Measurements from ENCODE around the gene KRTAP5-7. TPM values are rescaled to one million over a fixed set of nuclear protein-coding genes. Genes with fewer than 3 reads are reported as not detected.

Gene KRTAP5-7
- total and polyA plus RNA-seq, 2 experiments from 2014 or later, result not detected

- Mint-ChIP-seq H3K36me3 (ENCODE audit: low read depth) (peaks cover 9% of the 10 kb centered on the region; the same call in 2 of the 3 replicates), H3K9me3 (peaks cover 38% of the 10 kb centered on the region), H3K4me1 (no peaks in the 10 kb centered on the region), H3K27me3 (ENCODE audit: insufficient read depth, low read depth, poor library complexity) (peaks cover 2% of the 10 kb centered on the region), H3K4me3 (no peak overlapping the region), H3K27ac (no peak overlapping the region)
- ATAC-seq (no peak), DNase-seq (ENCODE audit: low spot score) (no peak)
- Histone ChIP-seq H3K9me2 (ENCODE audit: insufficient read depth) (no peaks in the 10 kb centered on the region), H3K27me3 (ENCODE audit: insufficient read depth) (no peaks in the 10 kb centered on the region), H3K27ac (ENCODE audit: low read depth) (no peak overlapping the region), H3K4me2 (no peak overlapping the region), H3F3A (replicated peaks; ENCODE audit: low read depth) (no peaks in the 10 kb centered on the region), H4K20me1 (replicated peaks; ENCODE audit: insufficient read depth) (no peaks in the 10 kb centered on the region), H3K79me2 (replicated peaks; ENCODE audit: insufficient read depth) (no peaks in the 10 kb centered on the region), H3K4me3 (no peak overlapping the region), H3K4me1 (ENCODE audit: insufficient read depth) (no peaks in the 10 kb centered on the region), H3K36me3 (ENCODE audit: insufficient read depth) (peaks cover 3% of the 10 kb centered on the region; the same call in 1 of the 2 replicates), H2AFZ (no peak overlapping the region)
- TF ChIP-seq REST (IDR thresholded peaks at IDR 0.05; ENCODE audit: unreplicated experiment), result no peak
Measured at GRCh38 chr11:71557257-71557656, 30.2 kb downstream of the KRTAP5-7 start.

DNA sequence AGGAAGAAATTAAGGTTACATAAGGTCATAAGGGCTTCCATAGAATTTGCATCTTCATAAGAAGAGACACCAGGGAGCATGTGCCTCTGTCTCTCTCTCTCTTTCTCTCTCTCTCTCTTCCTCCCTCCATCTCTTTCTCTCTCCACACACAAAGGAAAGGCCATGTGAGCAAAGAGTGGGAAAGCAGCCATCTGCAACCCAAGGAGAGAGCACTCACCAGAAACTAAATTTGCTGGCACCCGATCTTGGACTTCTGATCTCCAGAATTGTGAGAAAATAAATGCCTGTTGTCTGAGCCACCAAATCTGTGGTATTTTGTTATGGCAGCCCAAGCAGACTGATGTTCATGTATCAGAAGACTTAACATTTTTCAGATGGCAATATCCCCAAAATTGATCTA is 31.9 kb downstream of the KRTAP5-7 start:
- no peaks in the 10 kb centered on the region for H3F3A ChIP-seq (replicated peaks; ENCODE audit: low read depth)
- no peaks in the 10 kb centered on the region for H3K4me1 ChIP-seq (ENCODE audit: insufficient read depth)
- ATAC-seq, result no peak
- peaks cover 3% of the 10 kb centered on the region; the same call in 1 of the 2 replicates for H3K36me3 ChIP-seq (ENCODE audit: insufficient read depth)
- no peak overlapping the region for H3K4me2 ChIP-seq
- H2AFZ ChIP-seq, result no peak overlapping the region
- no peaks in the 10 kb centered on the region for H3K79me2 ChIP-seq (replicated peaks; ENCODE audit: insufficient read depth)
- no peaks in the 10 kb centered on the region for H4K20me1 ChIP-seq (replicated peaks; ENCODE audit: insufficient read depth)
- no peak overlapping the region for H3K4me3 ChIP-seq
- no peak overlapping the region for H3K27ac Mint-ChIP-seq
- no peak overlapping the region for H3K4me3 Mint-ChIP-seq
- peaks cover 38% of the 10 kb centered on the region for H3K9me3 Mint-ChIP-seq
- H3K4me1 Mint-ChIP-seq, result peaks cover 5% of the 10 kb centered on the region
- H3K27ac ChIP-seq (ENCODE audit: low read depth), result no peak overlapping the region
- H3K27me3 ChIP-seq (ENCODE audit: insufficient read depth), result no peaks in the 10 kb centered on the region
- no peak for DNase-seq (ENCODE audit: low spot score)
- H3K27me3 Mint-ChIP-seq (ENCODE audit: insufficient read depth, low read depth, poor library complexity), result peaks cover 6% of the 10 kb centered on the region
- no peaks in the 10 kb centered on the region for H3K9me2 ChIP-seq (ENCODE audit: insufficient read depth)
- H3K36me3 Mint-ChIP-seq (ENCODE audit: low read depth), result peaks cover 9% of the 10 kb centered on the region; the same call in 2 of the 3 replicates
- TF ChIP-seq NANOG (IDR thresholded peaks at IDR 0.05; ENCODE audit: borderline replicate concordance), result no peak
- TF ChIP-seq ZNF114 (CRISPR knock-in tag; IDR thresholded peaks at IDR 0.05), result no peak
- TF ChIP-seq JUNB (IDR thresholded peaks at IDR 0.05; ENCODE audit: unreplicated experiment), result no peak
- TF ChIP-seq, protein P1, sequence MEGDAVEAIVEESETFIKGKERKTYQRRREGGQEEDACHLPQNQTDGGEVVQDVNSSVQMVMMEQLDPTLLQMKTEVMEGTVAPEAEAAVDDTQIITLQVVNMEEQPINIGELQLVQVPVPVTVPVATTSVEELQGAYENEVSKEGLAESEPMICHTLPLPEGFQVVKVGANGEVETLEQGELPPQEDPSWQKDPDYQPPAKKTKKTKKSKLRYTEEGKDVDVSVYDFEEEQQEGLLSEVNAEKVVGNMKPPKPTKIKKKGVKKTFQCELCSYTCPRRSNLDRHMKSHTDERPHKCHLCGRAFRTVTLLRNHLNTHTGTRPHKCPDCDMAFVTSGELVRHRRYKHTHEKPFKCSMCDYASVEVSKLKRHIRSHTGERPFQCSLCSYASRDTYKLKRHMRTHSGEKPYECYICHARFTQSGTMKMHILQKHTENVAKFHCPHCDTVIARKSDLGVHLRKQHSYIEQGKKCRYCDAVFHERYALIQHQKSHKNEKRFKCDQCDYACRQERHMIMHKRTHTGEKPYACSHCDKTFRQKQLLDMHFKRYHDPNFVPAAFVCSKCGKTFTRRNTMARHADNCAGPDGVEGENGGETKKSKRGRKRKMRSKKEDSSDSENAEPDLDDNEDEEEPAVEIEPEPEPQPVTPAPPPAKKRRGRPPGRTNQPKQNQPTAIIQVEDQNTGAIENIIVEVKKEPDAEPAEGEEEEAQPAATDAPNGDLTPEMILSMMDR (conservative IDR thresholded peaks at IDR 0.05; ENCODE audit: low read depth in 2 of 2), result no peak
- TF ChIP-seq REST (IDR thresholded peaks at IDR 0.05; ENCODE audit: unreplicated experiment), result no peak
- TF ChIP-seq POLR2AphosphoS5 (IDR thresholded peaks at IDR 0.05; ENCODE audit: low read depth), result no peak
